ENCODE data around the gene GPR37L1.

DNA sequence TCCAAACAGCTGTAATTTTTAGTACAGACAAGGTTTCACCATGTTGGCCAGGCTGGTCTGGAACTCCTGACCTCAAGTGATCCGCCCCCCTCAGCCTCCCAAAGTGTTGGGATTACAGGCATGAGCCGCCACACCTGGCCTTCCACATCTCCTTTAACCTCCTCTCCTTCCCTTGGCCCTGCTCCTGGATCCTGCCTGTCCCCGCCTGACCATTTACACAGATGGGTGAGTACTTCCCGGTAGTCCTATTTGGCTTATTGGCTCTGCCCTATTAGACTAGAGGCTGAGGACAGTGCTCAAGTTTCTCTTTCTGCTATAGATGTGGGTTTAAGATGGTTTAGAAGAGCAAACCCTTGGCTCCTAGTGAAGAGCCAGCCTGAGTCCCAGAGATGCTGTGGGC is 30.6 kb downstream of the GPR37L1 start:
- TF ChIP-seq, protein P1, sequence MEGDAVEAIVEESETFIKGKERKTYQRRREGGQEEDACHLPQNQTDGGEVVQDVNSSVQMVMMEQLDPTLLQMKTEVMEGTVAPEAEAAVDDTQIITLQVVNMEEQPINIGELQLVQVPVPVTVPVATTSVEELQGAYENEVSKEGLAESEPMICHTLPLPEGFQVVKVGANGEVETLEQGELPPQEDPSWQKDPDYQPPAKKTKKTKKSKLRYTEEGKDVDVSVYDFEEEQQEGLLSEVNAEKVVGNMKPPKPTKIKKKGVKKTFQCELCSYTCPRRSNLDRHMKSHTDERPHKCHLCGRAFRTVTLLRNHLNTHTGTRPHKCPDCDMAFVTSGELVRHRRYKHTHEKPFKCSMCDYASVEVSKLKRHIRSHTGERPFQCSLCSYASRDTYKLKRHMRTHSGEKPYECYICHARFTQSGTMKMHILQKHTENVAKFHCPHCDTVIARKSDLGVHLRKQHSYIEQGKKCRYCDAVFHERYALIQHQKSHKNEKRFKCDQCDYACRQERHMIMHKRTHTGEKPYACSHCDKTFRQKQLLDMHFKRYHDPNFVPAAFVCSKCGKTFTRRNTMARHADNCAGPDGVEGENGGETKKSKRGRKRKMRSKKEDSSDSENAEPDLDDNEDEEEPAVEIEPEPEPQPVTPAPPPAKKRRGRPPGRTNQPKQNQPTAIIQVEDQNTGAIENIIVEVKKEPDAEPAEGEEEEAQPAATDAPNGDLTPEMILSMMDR (IDR thresholded peaks at IDR 0.05), result no peak
- TF ChIP-seq POLR2A (IDR thresholded peaks at IDR 0.05) (no peak), EP300 (IDR thresholded peaks at IDR 0.05) (no peak)
